T-helper 1 cell (primary cell): ENCODE results near the gene PDK2.
"Not testable (repeated sequence)": the region's sequence is repeated elsewhere in the genome, so short reads cannot be mapped to it uniquely, and the experiment has no call there.

Source experiments
- DNase-seq, 5 donors: peaks; one replicate each; pipeline ENCODE4 v3.0.0-alpha.2; 2012 to 2020

Gene PDK2

GRCh38 chr17:50058296-50058953 lies 36.7 kb upstream of the PDK2 start:
- no peak for DNase-seq

GRCh38 chr17:50059256-50059655 lies 35.9 kb upstream of the PDK2 start:
- DNase-seq: no peak

- no peak for DNase-seq
Measured at GRCh38 chr17:50059759-50060273, 35.3 kb upstream of the PDK2 start.

GRCh38 chr17:50060951-50061712 lies 34.0 kb upstream of the PDK2 start:
- no peak for DNase-seq

- DNase-seq: not testable (repeated sequence)
Measured at GRCh38 chr17:50061713-50062045, 33.5 kb upstream of the PDK2 start.

GRCh38 chr17:50062293-50063243 lies 32.6 kb upstream of the PDK2 start:
- no peak for DNase-seq

GRCh38 chr17:50063561-50064252 lies 31.4 kb upstream of the PDK2 start:
- DNase-seq: no peak

GRCh38 chr17:50064253-50065001 lies 30.7 kb upstream of the PDK2 start:
- DNase-seq: no peak

- DNase-seq: no peak
Measured at GRCh38 chr17:50065056-50065455, 30.1 kb upstream of the PDK2 start.

- DNase-seq: no peak
Measured at GRCh38 chr17:50066995-50067394, 28.2 kb upstream of the PDK2 start.

GRCh38 chr17:50067996-50068395 lies 27.2 kb upstream of the PDK2 start:
- DNase-seq: no peak

- DNase-seq: no peak
Measured at GRCh38 chr17:50070908-50071680, 24.1 kb upstream of the PDK2 start.

GRCh38 chr17:50071692-50072091 lies 23.5 kb upstream of the PDK2 start:
- DNase-seq: no peak

GRCh38 chr17:50072130-50072529 lies 23.0 kb upstream of the PDK2 start:
- peak in 1 of 5 donors; percentile 36 for DNase-seq

- no peak for DNase-seq
Measured at GRCh38 chr17:50072925-50073324, 22.2 kb upstream of the PDK2 start.

- DNase-seq: no peak
Measured at GRCh38 chr17:50074227-50074626, 20.9 kb upstream of the PDK2 start.

- no peak for DNase-seq
Measured at GRCh38 chr17:50075446-50076032, 19.6 kb upstream of the PDK2 start.

GRCh38 chr17:50076221-50076590 lies 18.9 kb upstream of the PDK2 start:
- DNase-seq: no peak

- DNase-seq: no peak
Measured at GRCh38 chr17:50076591-50077235, 18.4 kb upstream of the PDK2 start.

- DNase-seq: no peak
Measured at GRCh38 chr17:50078430-50078829, 16.7 kb upstream of the PDK2 start.
